Kidney (tissue), 14 donors: ENCODE results near the gene GRIK1. TPM values are rescaled to one million over a fixed set of nuclear protein-coding genes. Genes with fewer than 3 reads are reported as not detected.

Experiments
- DNase-seq, 5 donors: peaks; one replicate each; pipeline ENCODE4 v3.0.0-alpha.2; 2013 to 2020
- FAIRE-seq: peaks from 2 replicates; lab custom pipeline; 2012; peaks lifted over from hg19 to GRCh38; lab: Jason Lieb, UNC
- H3K27ac ChIP-seq, 2 donors: one replicate each; pipeline ENCODE4 v1.7.0; 2013; ENCODE audit warnings: low read depth in 2 of 2, low read length in 2 of 2, inconsistent platforms in 1 of 2
- H3K27me3 ChIP-seq: one replicate; pipeline ENCODE4 v1.7.1; 2013; ENCODE audit warnings: low read length, inconsistent platforms; ENCODE audit not compliant: control insufficient read depth, insufficient read depth
- H3K36me3 ChIP-seq, 3 donors: one replicate each; pipeline versions ENCODE4 v1.7.0 to v1.7.1; 2013; ENCODE audit warnings: low read length in 3 of 3, control low read depth in 1 of 3, inconsistent platforms in 1 of 3; ENCODE audit not compliant: insufficient read depth in 3 of 3, control insufficient read depth in 2 of 3
- H3K4me1 ChIP-seq, 3 donors: one replicate each; pipeline versions ENCODE4 v1.7.0 to v1.7.1; 2013; ENCODE audit warnings: low read length in 3 of 3, inconsistent platforms in 1 of 3, low read depth in 1 of 3; ENCODE audit not compliant: control insufficient read depth in 2 of 3, insufficient read depth in 2 of 3
- H3K4me3 ChIP-seq, 3 donors: one replicate each; pipeline versions ENCODE4 v1.7.0 to v1.8.1; 2013; ENCODE audit warnings: low read length in 3 of 3, control low read depth in 1 of 3, inconsistent platforms in 1 of 3
- H3K9ac ChIP-seq, 3 donors: one replicate each; pipeline versions ENCODE4 v1.7.0 to v1.7.1; 2013; ENCODE audit warnings: low read length in 3 of 3, control low read depth in 1 of 3, inconsistent platforms in 1 of 3
- H3K9me3 ChIP-seq, 3 donors: one replicate each; pipeline versions ENCODE4 v1.7.0 to v1.7.1; 2013; ENCODE audit warnings: low read length in 3 of 3, control low read depth in 1 of 3, inconsistent platforms in 1 of 3; ENCODE audit not compliant: control insufficient read depth in 2 of 3, insufficient read depth in 1 of 3
- CTCF ChIP-seq: IDR thresholded peaks from 3 replicates; pipeline ENCODE4 v1.5.1; 2012; ENCODE audit warnings: mild to moderate bottlenecking, moderate library complexity, borderline replicate concordance; ENCODE audit not compliant: insufficient read depth; ENCODE audit errors: extremely low read depth
- intact Hi-C: fragments of 100-400 bp; cut with DNase I; formaldehyde crosslinking; loops from one replicate; pipeline ENCODE4 v1.11.1; 2022
- polyA plus RNA-seq: library from polyadenylated mRNA; stranded (reverse); fragments of 350-450 nt; fragmentation: Illumina TruSeq; extraction: RNeasy Lipid Tissue Mini Kit (QIAGEN cat#74804); gene quantifications from one replicate; pipeline ENCODE4 v1.2.3, GENCODE V29; 2014; ENCODE audit warnings: low read depth, low replicate concordance; ENCODE audit not compliant: insufficient read depth
- total RNA-seq: library from RNA; stranded (reverse); fragmentation: NEBNext Ultra II Directional; extraction: Animal tissue kit (Norgen Biotek cat#: 25700); gene quantifications from one replicate; pipeline ENCODE4 v1.2.1, GENCODE V29; 2021
- donor health status: control.
- donor health status: control.
- donor health status: control.
- donor health status: control.
- donor health status: control.
- donor health status: DM: yes; HTN: yes; CAD: no.
- donor health status: Normal renal cell carcinoma (clear cell type).

GRIK1 gene
- total and polyA plus RNA-seq, 2 donors from 2014 or later: not detected

DNA sequence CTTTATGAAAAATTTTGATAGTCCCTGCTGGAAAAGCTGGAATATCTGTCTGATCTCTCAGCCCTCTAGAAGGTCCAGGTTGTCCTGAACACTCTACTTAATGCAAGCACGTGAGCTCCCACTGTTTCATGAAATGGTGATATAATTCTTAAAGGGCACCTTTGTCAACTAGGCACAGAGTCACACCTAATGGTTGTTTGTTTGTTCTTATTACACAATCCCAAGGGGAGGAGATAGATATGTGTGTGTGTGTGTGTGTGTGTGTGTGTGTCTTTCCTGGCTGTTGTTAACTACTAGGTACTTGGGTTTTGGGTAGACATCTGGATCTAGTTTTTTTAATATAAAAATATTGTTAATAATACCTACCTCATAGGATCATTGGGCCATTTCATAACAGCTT, 63.9 kb downstream of the GRIK1 start:
- FAIRE-seq (no peak), DNase-seq (no peak)
- Histone ChIP-seq H3K27me3 (no peaks in the 10 kb centered on the region), H3K4me3 (no peak overlapping the region), H3K36me3 (no peaks in the 10 kb centered on the region), H3K9ac (no peak overlapping the region), H3K9me3 (no peaks in the 10 kb centered on the region), H3K4me1 (no peaks in the 10 kb centered on the region), H3K27ac (no peak overlapping the region)
- no peak for TF ChIP-seq CTCF
- intact Hi-C loops: no loop called here

DNA sequence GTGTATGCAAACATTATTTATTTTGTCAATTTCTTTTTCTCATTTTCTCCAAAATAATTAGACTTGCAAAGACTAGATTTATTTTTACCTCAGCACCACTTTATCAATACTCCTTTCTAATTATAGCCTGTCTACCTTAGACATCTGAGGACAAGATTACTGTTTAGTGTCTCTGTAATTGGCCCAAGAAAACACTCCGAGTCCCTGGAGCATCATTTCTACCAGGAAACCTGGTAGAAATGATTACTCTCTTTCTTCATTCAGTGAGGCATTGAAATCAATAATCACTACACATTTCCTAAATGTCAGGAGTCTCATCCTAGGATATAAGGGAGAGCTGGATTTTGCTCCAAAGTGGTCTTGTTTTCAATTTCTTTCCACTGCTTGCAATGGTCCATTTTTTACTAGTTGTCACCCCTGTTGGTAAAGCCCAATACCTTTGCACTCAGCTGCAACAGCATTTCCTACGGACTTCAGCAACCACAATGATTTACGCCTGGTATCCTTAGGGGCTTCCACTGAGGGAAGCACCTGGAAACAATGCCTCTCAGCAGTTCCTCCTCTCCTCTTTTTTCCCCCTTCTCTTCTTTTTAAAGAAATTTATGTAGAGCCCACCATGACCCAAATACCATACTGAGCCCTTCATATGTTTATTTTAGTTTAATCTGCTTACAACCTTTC, 64.6 kb downstream of the GRIK1 start:
- no peak overlapping the region for H3K4me3 ChIP-seq
- no peaks in the 10 kb centered on the region for H3K36me3 ChIP-seq
- H3K9ac ChIP-seq: no peak overlapping the region
- H3K27ac ChIP-seq: no peak overlapping the region
- H3K9me3 ChIP-seq: no peaks in the 10 kb centered on the region
- H3K27me3 ChIP-seq: no peaks in the 10 kb centered on the region
- FAIRE-seq (no peak), DNase-seq (no peak)
- intact Hi-C loops: no loop called here
- no peak for TF ChIP-seq CTCF
- H3K4me1 ChIP-seq: no peaks in the 10 kb centered on the region

- H3K4me3 ChIP-seq: no peak overlapping the region
- FAIRE-seq (no peak), DNase-seq (no peak)
- H3K9ac ChIP-seq: no peak overlapping the region
- H3K4me1 ChIP-seq: no peaks in the 10 kb centered on the region
- intact Hi-C loops: no loop called here
- H3K36me3 ChIP-seq: no peaks in the 10 kb centered on the region
- no peaks in the 10 kb centered on the region for H3K27me3 ChIP-seq
- H3K9me3 ChIP-seq: no peaks in the 10 kb centered on the region
- no peak for TF ChIP-seq CTCF
- no peak overlapping the region for H3K27ac ChIP-seq
Observed at GRCh38 chr21:29873908-29874307, 65.9 kb downstream of the GRIK1 start.

DNA sequence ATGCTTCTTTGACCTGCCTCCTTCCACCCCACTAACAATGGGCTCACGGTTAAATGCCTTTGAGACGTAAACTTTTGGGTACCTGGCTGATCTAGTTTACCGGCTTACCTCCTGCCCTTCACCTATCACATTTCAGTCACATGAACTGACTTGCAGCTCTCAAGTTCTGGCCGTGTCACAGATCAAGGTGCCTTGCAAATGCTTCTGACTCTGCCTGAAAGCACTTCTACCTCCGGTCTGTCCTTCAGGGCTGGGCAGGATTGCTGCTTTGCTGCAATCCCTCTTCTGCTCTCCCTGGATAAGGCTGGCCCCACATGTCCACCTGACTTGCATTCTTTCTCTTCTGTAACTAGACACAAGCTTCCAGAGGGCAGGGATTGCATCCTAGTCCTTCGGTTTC, 69.0 kb downstream of the GRIK1 start:
- Histone ChIP-seq H3K4me1 (no peaks in the 10 kb centered on the region), H3K9ac (no peak overlapping the region), H3K27ac (no peak overlapping the region), H3K27me3 (no peaks in the 10 kb centered on the region), H3K9me3 (no peaks in the 10 kb centered on the region), H3K4me3 (no peak overlapping the region), H3K36me3 (no peaks in the 10 kb centered on the region)
- no peak for TF ChIP-seq CTCF
- intact Hi-C loops: no loop called here
- FAIRE-seq (no peak), DNase-seq (no peak)
